GM21367 (cell line): ENCODE measurements around the gene NEK9.

ENCODE experiments used
- ATAC-seq: cut with Tn5 transposase; IDR thresholded peaks from one replicate; pipeline ENCODE4 v1.9.1; 2021; ENCODE audit not compliant: unreplicated experiment

NEK9 gene

DNA sequence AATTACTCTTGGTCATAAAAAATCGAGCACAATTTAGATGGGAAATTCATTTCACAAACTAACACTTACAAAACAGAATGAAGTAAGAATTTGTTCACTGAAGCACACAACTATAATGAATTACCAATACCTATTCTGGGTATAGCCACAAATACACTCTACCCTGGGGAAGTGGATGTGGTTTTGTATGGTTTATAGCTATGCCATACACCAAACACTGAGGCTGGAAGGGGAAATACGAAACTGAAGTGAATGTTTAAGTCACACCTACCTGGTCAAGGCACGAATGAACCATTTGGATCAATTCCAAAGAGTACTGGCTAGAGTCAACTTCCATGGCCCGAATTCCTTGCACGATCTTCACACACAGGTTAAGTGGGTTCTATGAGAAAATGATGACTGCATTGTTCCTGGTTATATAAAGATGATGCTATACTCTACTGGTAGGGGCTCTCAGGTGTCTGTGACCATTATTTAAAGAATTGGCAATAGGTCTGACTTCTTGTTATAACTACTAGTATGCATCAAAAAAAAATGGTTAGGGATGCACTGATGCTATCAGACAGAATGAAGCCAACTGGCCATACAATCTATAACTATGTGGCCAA is 12.8 kb downstream of the NEK9 start:
- no peak for ATAC-seq

DNA sequence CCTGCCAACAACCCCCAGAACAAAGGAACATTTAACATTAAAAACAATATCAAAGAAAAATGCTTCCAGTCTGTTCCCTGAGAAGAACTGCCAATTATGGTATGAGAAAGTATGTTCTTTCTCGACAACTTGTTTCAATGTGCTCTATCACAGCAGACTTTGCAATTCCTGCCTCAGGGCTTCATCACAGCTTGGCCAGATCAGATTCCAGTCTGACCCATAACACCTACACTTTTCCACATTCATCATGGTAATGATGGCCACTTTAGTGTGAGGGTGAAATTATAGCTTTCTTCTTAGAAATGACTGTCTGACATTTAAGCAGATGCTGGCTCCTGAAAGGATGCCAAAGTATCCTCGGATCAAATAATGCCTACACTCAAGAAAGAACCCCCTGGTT is 17.0 kb downstream of the NEK9 start:
- ATAC-seq: no peak

DNA sequence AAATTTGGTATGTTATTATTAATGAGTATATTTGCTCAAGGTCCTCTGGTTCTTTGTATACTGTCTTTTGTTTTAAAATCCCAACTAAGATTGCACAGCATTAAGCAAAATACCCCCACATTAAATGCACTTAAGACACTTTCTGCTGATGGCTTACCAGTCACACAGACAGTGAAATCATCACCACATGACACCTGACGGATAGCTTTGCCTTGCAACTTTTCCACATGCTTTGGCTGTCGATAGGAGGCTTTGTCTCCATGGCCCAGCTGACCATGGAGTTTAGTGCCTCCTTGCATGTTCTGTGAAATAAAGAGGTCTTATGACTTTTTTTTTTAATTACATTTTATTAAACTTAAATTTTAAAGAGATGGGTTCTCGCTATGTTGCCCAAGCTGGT is 19.7 kb downstream of the NEK9 start:
- no peak for ATAC-seq

DNA sequence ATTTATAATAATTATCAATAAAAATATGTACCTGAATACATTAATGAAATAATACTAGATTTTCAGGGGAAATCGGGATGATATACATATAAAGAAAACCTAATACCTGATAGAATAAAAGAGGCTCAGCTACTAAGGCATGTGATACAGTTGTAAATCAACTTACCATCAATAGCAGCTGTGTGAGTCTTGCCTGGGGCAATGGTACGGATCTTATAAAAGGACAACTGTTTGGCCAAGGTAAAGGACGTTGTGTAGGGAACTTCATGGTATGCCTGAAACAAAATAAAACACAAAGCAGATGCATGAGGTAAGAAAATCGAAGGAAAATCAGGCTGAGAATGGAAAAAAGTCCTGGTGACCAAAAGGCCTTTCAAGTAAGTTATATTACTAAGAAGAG is 25.4 kb downstream of the NEK9 start:
- ATAC-seq: no peak

DNA sequence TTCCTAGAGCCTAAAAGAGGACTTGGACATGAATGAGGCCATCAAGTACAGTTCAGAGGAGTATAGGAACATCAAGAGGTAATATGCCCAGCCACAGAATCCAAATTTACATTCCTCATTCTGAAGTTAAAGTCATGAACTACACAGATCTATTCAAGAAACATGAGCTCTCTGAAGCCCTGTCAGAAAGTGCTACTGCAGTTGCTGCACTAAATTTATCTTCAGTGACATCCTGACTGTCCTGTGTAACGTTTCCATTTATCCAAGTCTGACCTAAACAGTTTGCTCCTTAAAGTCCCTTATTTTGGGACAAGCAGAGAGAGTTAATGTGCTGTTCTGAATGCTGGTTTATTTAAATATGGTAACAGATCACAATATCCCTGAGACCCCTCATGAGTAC is 28.2 kb downstream of the NEK9 start:
- no peak for ATAC-seq

DNA sequence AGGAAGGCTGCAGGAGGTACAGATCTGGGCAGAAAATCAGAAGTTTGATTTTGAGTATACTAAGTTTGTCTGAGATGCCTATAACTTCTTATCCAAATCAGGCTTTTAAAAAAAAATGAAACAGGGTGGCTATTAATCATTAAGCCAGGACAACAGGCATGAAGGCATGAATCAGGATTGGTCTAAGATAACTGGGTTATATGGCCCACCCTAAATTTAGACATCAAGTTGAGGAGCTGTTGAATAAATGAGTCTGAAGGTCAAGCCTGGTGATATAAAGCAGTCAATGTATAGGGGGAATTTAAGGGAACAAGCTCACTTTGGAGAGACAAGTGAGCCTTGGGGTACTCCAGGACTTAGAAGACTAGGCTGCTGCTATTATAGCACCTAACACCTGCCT is 28.6 kb downstream of the NEK9 start:
- ATAC-seq: no peak

DNA sequence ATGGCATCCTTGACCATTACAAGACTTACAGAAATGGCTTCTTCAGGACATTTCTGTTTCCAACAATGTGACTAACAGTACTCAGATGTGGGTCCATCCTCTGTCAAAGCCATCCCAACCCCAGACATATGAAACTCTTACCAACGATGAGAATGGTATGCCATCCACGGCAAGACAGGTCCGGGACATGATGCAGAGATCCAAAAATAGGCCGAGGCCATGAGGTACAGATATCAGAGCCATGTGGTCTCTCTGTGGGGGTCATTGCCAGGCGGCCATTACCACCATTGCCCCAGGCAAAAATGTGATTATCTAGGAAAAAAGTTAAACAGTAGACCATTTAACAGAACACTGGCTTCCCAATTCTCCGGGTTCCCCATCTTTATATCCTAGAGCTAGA is 29.9 kb downstream of the NEK9 start:
- no peak for ATAC-seq

DNA sequence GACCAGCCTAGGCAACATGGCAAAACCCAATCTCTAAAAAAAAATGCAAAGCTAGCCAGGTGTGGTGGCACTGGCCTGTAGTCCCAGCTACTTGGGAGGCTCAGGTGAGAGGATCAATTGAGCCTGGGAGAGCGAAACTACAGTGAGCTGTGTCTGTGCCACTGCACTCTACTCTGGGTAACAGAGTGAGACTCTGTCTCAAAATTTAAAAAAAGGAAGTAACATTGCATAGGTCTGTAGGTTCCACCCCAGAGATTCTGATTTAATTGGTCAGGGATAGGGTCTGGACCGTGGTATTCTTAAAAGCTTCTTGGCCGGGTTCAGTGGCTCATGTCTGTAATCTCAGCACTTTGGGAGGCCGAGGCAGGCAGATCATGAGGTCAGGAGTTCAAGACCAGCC is 31.2 kb downstream of the NEK9 start:
- no peak for ATAC-seq

DNA sequence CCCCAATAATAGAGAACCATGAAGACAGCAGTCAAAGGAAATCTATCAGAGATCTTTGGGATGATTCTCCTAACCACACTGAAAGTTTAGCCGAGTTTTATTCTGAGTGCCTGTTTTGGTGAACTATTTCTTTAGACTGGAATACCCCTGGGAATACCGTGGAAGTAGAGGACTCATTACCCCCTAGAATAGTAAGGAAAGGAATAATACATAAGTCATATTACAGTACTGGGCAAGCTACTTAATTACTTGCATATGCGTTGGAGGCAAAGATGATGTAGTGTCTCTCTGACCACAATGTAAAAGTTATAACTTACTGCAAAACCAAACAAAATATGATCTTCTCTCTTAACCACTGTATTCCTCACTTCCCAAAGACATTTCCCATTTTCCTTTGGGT is 32.0 kb downstream of the NEK9 start:
- no peak for ATAC-seq

DNA sequence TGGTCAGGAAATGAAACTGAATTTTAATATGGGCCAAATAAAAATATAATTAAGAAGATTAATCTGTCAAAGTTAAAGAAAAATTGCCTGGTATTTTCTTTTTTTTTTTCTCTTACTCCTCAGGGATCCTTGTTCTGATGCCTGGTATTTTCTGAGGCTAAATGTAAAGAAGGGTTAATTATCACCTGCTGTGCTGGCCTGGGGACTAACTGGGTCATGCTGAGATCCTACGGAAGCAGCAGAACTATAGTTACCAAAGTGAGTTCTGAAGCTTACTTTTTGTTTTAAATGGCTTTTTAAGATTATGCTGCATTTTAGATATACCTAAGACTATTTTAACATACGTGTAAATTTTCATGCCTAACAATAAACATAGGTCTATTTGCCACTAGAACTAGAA is 34.1 kb downstream of the NEK9 start:
- no peak for ATAC-seq

DNA sequence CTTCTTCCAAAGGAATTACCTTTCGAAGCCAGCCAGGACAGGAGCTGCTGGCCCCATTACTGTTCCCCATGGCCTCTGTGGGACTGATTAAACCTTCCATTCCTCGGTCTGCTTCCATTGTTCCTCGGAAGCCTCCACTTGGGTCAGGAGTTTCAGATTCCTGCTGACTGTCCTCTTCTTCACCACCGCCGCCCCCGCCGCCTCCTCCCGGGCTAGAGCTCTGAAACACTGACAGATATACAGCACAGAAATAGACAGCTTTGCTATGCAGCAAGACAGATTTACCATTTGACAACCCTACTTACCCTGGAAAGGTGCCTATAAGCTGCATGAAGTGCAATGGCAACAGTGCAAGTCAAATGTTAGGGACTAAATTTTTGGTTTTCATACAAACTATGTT is 35.6 kb downstream of the NEK9 start:
- no peak for ATAC-seq

DNA sequence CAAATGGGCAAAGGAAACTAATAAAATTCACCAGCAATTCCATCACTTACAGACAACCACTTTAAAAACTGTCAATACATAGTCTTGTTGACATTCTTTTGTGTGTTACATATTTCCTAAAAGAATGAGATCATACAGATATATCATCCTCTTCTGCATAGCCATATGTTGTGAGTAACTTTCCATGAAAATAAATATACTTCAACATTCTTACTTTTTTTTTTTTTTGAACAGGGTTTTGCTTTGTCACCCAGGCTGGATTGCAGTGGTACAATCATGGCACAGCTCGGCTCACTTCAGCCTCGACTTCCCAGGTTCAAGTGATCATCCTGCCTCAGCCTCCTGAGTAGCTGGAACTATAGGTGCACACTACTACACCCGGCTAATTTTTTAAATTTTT is 36.5 kb downstream of the NEK9 start:
- ATAC-seq: no peak

DNA sequence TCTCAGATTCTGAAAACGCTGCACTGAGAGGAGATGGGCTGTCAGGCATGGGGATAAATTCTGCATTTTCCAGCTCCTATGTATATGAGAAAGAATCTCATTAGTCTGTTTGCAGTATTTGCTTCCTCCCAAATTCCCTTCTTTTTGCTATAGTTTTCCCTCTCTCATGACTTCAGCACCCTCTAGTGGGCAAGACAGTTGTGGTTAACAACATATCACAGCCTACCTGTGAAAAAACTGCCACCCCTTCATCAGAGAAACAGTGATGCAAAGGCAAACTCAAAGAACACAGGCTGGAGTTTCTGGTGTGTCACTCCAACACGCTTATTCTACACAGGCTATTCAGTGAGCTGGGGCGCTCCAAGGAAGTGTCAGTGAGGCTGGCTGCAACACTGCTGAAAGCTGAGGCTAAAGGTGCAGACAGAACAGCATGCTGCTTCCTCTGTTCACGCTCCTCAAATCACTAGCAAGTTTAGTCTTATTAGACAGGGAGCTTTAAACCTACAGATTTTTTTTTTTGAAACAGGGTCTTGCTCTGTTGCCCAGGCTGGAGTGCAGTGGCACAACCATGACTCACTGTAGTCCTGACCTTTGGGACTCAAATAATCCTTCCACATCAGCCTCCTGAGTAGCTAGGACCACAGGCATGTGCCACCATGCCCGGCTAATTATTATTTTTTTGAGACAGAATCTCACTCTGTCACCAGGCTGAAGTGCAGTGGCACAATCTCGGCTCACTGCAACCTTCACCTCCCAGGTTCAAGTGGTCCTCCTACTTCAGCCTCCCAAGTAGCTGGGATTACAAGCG is 38.1 kb downstream of the NEK9 start:
- ATAC-seq: no peak

DNA sequence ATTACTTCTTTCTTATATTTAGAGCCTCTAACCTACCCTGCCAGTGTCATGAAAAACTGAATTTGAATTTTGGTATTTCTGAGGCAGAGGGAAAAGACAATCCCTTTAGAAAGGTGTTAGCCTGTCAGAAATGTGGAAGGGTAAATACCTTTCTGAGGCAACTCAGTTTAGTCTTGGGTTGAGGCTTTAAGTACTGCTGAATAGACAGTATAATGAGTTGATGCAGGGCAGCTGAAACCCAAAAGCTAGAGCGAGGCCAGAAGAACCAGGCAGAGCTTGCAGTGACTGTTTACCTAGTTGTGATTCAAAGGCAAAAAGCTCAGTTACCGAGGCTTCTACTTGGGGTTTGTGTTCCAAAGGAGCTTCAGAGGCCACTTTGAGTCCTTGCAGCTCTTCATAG is 38.7 kb downstream of the NEK9 start:
- no peak for ATAC-seq

DNA sequence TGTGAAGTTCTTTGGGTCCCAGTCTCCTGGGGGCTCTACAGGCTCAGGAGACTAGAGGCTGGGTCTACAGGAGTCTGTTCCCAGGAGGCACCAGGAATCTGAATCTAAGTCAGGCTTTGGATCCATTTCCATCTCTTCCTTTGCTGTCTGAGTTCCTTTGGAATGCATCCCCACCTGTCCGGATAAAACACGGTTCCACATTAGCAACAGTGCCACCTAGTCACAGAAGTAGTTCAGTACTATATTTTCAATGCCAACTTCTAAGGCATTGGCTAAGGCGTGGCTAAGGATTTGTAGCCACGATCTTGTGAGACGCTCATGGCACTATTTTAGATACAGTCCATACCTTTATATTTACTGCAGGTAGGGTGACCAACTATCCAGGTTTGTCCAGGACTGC is 42.3 kb downstream of the NEK9 start:
- ATAC-seq: no peak

DNA sequence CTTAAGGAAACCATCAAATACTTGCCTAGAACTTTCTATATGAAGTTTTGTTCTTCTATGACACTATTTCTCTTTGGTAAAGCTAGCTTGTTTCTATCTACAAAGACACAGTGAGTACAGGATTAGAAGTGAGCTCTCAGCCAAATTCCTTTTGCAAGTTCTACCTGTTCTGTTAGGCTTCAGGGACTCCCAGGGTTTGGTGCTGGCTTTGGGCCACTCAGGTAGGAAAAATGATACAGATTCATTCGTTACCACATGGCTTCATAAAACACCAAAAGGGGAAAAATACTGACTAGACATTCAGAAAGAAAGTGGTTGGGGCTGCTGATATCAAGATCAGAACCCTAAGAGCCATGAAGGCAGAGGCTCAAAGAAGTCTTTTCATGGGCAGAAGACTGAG is 43.6 kb downstream of the NEK9 start:
- no peak for ATAC-seq

DNA sequence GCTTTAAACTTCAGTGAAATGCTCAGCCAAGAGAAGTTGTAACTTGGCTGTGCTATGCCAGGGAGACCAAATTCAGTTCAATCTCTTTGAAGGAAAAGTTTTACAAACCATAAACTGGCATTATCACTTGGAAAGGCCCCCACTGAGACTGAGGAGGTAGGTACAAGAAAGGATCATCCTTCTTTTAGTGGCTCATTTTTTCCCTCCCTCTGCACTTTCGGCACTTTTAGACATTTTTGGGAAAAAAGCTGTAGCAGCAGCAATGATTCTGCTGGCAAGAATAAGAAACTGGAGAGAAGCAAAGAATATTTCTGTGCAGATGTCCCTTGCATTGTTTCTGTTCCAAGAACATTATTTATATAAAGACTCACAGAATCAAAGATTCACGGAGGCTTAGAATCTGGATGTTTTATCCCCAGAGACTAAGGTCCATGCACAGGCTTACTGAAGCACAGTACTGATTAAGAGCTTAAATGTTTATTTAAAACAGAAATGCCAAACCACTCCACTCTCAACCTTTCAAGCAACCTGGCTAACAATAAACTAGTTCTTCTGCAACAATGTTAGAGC is 45.1 kb downstream of the NEK9 start:
- no peak for ATAC-seq

DNA sequence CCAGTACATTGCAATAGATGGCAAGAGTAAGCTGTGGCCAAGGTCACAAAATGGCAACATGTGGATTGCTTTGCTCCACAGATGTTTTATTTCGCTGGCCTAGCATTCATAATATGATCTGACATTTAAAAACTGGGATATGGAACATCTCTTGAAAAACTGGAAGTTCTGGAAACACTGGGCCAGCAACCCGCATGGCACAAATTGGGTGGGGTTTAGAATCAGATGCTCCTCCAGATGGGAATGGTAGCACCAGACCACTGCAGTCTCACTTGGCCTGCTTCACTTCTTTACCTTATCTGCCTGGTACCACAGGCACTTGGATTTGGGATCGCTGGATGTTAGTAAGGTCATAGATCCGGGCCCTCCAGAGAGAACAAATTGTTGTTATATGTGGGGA is 47.3 kb downstream of the NEK9 start:
- ATAC-seq: no peak

DNA sequence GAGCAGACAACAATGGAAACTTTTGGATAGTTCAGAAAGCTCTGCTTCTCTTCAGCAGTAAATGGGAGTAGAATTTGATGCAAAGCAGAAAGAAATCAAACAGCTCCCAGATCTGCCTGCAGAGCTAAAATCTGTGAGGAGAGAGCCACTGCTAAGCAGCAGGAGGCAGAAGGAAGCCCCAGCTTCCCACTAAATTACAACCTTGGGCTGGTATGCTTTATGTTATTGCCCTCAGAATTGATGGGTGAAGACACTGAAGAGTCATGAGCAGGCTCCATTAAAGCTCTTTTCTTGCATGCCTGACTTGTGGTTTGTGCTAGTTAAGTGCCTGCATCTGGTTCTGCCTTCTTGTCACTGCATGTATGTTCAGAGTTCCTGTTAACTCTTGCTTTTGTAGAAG is 49.1 kb downstream of the NEK9 start:
- ATAC-seq: no peak

DNA sequence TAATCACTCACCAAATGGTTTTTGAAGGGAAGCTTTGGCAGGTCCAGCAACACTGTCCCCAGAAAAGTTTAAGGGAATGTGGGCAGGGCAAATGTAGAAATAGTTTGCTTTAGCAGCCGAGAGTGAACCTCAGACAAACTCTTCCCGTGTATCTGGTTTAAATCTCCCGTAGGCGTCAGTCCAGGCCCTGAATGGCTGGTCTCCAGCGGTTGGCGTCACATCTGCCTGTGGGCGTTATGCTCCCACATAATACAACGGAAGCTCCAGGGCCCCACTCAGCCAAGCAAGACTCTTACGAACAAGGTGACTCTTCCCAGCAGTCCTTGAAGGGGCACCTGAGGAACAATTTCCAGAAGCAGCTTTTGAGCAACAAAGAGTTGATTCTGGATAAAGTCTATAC is 56.5 kb downstream of the NEK9 start:
- ATAC-seq: no peak

DNA sequence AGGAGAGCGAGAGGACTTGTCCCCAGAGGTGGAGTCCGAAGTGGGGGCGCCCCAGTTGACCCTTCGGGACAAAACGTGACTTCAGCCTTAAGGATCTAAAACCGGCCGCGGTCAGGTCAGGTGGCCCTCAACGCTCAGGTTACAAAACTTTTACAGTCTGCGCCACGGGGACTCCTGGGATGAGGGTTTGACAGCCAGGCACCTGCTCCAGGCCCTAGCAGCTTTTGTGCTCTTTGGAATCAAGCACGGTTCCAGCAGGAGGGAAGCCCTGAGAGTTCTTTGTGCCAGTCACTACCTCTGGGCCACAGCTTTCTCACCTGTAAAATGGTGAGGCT is 57.1 kb downstream of the NEK9 start:
- ATAC-seq: no peak

DNA sequence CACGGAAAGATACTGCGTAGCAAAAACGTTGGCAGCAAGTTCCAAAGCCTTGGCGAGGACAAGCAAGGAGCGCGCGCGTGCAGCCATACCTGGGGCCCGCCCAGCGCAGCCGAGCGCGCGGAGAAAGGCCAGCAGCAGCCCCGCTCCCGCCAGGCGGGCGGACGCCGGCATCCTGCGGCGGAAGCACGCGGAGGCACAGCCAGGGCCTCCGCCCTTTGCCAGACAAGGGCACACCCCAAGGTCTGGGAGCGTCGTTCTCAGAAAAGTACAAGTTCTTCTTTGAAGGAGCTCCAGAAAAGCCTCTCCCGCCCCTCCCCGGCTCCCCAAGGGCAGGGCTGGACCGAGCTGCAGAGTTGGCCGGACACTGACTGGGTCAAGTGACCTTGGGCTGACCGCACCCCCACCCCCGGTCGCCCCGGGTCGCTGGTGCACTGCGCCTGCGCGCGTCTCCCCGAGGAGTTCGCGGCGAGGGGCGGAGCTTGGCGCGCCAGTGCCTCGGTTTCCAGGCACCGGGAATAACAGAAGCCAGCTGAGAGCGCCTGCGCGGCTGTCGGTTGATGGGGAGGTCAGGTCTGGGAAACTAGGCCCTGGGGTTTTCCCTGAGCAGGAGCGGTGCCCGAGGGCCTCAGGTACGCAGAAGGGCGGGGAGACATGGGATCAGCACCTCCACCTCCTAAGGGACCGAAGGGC is 57.6 kb downstream of the NEK9 start, which contains the start of gene ZC2HC1C:
TSS of gene ZC2HC1C (plus strand) at position 521 of the 690 bp plus-strand sequence. CDS start 933 bp downstream, outside the sequence.
- ATAC-seq: peak; percentile 62
